SK-N-SH (cell line): ENCODE measurements around the gene CPT1B. TPM values are rescaled to one million over a fixed set of nuclear protein-coding genes. Genes with fewer than 3 reads are reported as not detected.
A peak's percentile ranks its signal among the peaks of the same experiment; 100 is the strongest.

Source experiments
- CTCF ChIA-PET: fragments of 300-600, 350-600 bp; formaldehyde crosslinking; extraction: SDS; loops from one replicate; lab custom pipeline; 2021; lab: Yijun Ruan, JAX
- POLR2A ChIA-PET: fragments of 350-600 bp; sonication (Branson Sonifier 250); formaldehyde crosslinking; extraction: SDS; loops from one replicate; lab custom pipeline; 2020; ENCODE audit warnings: antibody characterized with exemption, inconsistent platforms; lab: Yijun Ruan, JAX
- DNase-seq: peaks from one replicate; pipeline ENCODE4 v3.0.0; 2012
- H2AFZ ChIP-seq: fragments of 200-600 bp; sonication (generic); 2 replicates; pipeline ENCODE4 v1.8.1; 2016; ENCODE audit warnings: antibody characterized with exemption, mild to moderate bottlenecking, low read depth
- H3F3A ChIP-seq: fragments of 200-600 bp; sonication (generic); replicated peaks from 2 replicates; pipeline ENCODE3; 2016; ENCODE audit warnings: antibody characterized with exemption, mild to moderate bottlenecking; ENCODE audit not compliant: insufficient read depth
- H3K27ac ChIP-seq, 2 experiments: fragments of 200-500 bp in 1 of 2; fragments of 200-600 bp in 1 of 2; sonication (Bioruptor generic) in 1 of 2; sonication (generic), shearing (Covaris generic) in 1 of 2; 2 replicates each; pipeline versions ENCODE4 v1.5.1 to v1.6.1; 2014 to 2016; ENCODE audit warnings: low read depth in 2 of 2, inconsistent platforms in 1 of 2, low read length in 1 of 2, mild to moderate bottlenecking in 1 of 2, mixed read lengths in 1 of 2
- H3K27me3 ChIP-seq: fragments of 200-600 bp; sonication (generic), shearing (Covaris generic); 2 replicates; pipeline ENCODE4 v1.6.1; 2016; ENCODE audit warnings: mixed run types; ENCODE audit not compliant: insufficient read depth
- H3K36me3 ChIP-seq, 2 experiments: fragments of 200-500 bp in 1 of 2; fragments of 200-600 bp in 1 of 2; sonication (Bioruptor generic) in 1 of 2; sonication (generic) in 1 of 2; replicated peaks in 1 of 2; 2 replicates each; pipeline versions ENCODE3 to v1.5.1; 2014 to 2016; ENCODE audit warnings: low read length in 1 of 2, mild to moderate bottlenecking in 1 of 2; ENCODE audit not compliant: insufficient read depth in 2 of 2, control insufficient read depth in 1 of 2
- H3K4me1 ChIP-seq, 2 experiments: fragments of 200-500 bp in 1 of 2; fragments of 200-600 bp in 1 of 2; sonication (Bioruptor generic) in 1 of 2; sonication (generic), shearing (Covaris generic) in 1 of 2; 2 replicates each; pipeline versions ENCODE4 v1.5.1 to v1.6.1; 2014 to 2016; ENCODE audit warnings: low read depth in 1 of 2, low read length in 1 of 2, mixed run types in 1 of 2; ENCODE audit not compliant: insufficient read depth in 2 of 2, control insufficient read depth in 1 of 2
- H3K4me2 ChIP-seq: fragments of 200-600 bp; sonication (generic), shearing (Covaris generic); 2 replicates; pipeline ENCODE4 v1.6.1; 2017; ENCODE audit warnings: mixed run types
- H3K4me3 ChIP-seq, 2 experiments: fragments of 200-500 bp in 1 of 2; fragments of 200-600 bp in 1 of 2; sonication (Bioruptor generic) in 1 of 2; sonication (generic), shearing (Covaris generic) in 1 of 2; 2 replicates each; pipeline versions ENCODE4 v1.5.1 to v1.8.1; 2014 to 2016; ENCODE audit warnings: low read depth in 2 of 2, inconsistent platforms in 1 of 2, low read length in 1 of 2, mild to moderate bottlenecking in 1 of 2, mixed read lengths in 1 of 2, moderate library complexity in 1 of 2
- H3K79me2 ChIP-seq: fragments of 200-600 bp; sonication (generic); 2 replicates; pipeline ENCODE4 v1.8.1; 2017; ENCODE audit warnings: mild to moderate bottlenecking; ENCODE audit not compliant: insufficient read depth
- H3K9ac ChIP-seq: fragments of 200-600 bp; sonication (generic); 2 replicates; pipeline ENCODE4 v1.6.1; 2017; ENCODE audit warnings: mixed run types
- H3K9me2 ChIP-seq: fragments of 200-600 bp; sonication (generic); 2 replicates; pipeline ENCODE4 v1.6.1; 2017; ENCODE audit warnings: mixed run types
- H3K9me3 ChIP-seq: fragments of 200-600 bp; sonication (generic); 2 replicates; pipeline ENCODE4 v1.6.1; 2017; ENCODE audit warnings: mixed run types, mild to moderate bottlenecking, moderate library complexity
- H4K20me1 ChIP-seq: fragments of 200-600 bp; sonication (generic); 2 replicates; pipeline ENCODE4 v1.6.1; 2017; ENCODE audit warnings: mild to moderate bottlenecking, mixed run types; ENCODE audit not compliant: insufficient read depth
- FOSL2 ChIP-seq: IDR thresholded peaks from 2 replicates; pipeline ENCODE4 v1.4.0; 2012; ENCODE audit warnings: low read depth, mild to moderate bottlenecking, moderate library complexity, borderline replicate concordance
- FOXM1 ChIP-seq: IDR thresholded peaks from 2 replicates; pipeline ENCODE4 v1.4.0; 2012; ENCODE audit warnings: low read depth, mild to moderate bottlenecking
- GATA2 ChIP-seq: sonication (generic); formaldehyde crosslinking; IDR thresholded peaks from 2 replicates; pipeline ENCODE4 v1.5.0; 2020; ENCODE audit warnings: mild to moderate bottlenecking, missing genetic modification reagents
- JUND ChIP-seq: IDR thresholded peaks from 2 replicates; pipeline ENCODE4 v1.4.0; 2012
- NRF1 ChIP-seq: IDR thresholded peaks from 2 replicates; pipeline ENCODE4 v1.6.1; 2012; ENCODE audit warnings: low read depth, mild to moderate bottlenecking, low read length
- RAD21 ChIP-seq: IDR thresholded peaks from 2 replicates; pipeline ENCODE4 v1.6.1; 2012; ENCODE audit warnings: mild to moderate bottlenecking, low read length
- RFX5 ChIP-seq: IDR thresholded peaks from 2 replicates; pipeline ENCODE4 v1.6.1; 2012; ENCODE audit warnings: mild to moderate bottlenecking, improper control_type of control experiment, low read length
- RXRA ChIP-seq: IDR thresholded peaks from 2 replicates; pipeline ENCODE4 v1.4.0; 2012; ENCODE audit warnings: low read depth, mild to moderate bottlenecking, borderline replicate concordance
- TAF1 ChIP-seq: IDR thresholded peaks from 2 replicates; pipeline ENCODE4 v1.6.1; 2012; ENCODE audit warnings: low read depth, mild to moderate bottlenecking, low read length, moderate library complexity, borderline replicate concordance
- TCF12 ChIP-seq: IDR thresholded peaks from 2 replicates; pipeline ENCODE4 v1.4.0; 2012
- TEAD4 ChIP-seq: IDR thresholded peaks from 2 replicates; pipeline ENCODE4 v1.4.0; 2012; ENCODE audit warnings: mild to moderate bottlenecking, borderline replicate concordance; ENCODE audit not compliant: insufficient read depth
- WGBS: methylation state at CpG from one replicate; pipeline ENCODE4 v1.1.6; 2017; ENCODE audit warnings: low lambda C conversion rate; 5-methylcytosine and 5-hydroxymethylcytosine counted together
- polyA plus RNA-seq, 3 experiments: library from polyadenylated mRNA; depleted of rRNA; stranded (reverse); fragments of >200 nt; gene quantifications; 2 replicates each; pipeline ENCODE4 v1.2.3, GENCODE V29; 2012
- TF ChIP-seq, protein P1 (sequence below): fragments of 200-600 bp; sonication (generic); IDR thresholded peaks from 2 replicates; pipeline ENCODE4 v1.6.1; 2017; ENCODE audit warnings: antibody characterized with exemption, mild to moderate bottlenecking, moderate library complexity
- TF ChIP-seq, protein P2 (sequence below): IDR thresholded peaks from 2 replicates; pipeline ENCODE4; 2012
- TF ChIP-seq, protein P3 (sequence below): fragments of 150-350 bp; IDR thresholded peaks from 2 replicates; pipeline ENCODE4 v1.6.1; 2017; ENCODE audit warnings: antibody characterized with exemption, low read length, low read depth, borderline replicate concordance
- TF ChIP-seq, protein P4 (sequence below): IDR thresholded peaks from 2 replicates; pipeline ENCODE4 v1.4.0; 2012; ENCODE audit warnings: low read depth

Gene CPT1B
- polyA plus RNA-seq, 1 of the 3 experiments (the other 2 are of a cell fraction), result 33.2 TPM

DNA sequence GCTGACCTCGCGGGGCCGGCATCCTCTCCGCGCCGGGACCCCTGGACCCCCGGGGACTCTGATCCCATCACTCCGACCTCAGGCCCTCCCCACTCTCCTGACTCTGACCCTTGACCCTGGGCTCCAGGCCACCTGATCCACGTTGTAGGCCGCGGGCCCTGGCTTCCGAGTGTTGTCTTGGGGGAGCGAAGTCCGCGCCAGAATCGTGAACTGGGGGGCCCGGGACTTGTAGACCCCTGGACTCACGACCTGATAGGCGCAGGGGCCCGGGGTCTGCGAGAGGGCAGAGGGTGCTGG, 47.7 kb downstream of the CPT1B start (continued):
- TF ChIP-seq, protein P1, sequence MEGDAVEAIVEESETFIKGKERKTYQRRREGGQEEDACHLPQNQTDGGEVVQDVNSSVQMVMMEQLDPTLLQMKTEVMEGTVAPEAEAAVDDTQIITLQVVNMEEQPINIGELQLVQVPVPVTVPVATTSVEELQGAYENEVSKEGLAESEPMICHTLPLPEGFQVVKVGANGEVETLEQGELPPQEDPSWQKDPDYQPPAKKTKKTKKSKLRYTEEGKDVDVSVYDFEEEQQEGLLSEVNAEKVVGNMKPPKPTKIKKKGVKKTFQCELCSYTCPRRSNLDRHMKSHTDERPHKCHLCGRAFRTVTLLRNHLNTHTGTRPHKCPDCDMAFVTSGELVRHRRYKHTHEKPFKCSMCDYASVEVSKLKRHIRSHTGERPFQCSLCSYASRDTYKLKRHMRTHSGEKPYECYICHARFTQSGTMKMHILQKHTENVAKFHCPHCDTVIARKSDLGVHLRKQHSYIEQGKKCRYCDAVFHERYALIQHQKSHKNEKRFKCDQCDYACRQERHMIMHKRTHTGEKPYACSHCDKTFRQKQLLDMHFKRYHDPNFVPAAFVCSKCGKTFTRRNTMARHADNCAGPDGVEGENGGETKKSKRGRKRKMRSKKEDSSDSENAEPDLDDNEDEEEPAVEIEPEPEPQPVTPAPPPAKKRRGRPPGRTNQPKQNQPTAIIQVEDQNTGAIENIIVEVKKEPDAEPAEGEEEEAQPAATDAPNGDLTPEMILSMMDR, result no peak
- TF ChIP-seq, protein P2, sequence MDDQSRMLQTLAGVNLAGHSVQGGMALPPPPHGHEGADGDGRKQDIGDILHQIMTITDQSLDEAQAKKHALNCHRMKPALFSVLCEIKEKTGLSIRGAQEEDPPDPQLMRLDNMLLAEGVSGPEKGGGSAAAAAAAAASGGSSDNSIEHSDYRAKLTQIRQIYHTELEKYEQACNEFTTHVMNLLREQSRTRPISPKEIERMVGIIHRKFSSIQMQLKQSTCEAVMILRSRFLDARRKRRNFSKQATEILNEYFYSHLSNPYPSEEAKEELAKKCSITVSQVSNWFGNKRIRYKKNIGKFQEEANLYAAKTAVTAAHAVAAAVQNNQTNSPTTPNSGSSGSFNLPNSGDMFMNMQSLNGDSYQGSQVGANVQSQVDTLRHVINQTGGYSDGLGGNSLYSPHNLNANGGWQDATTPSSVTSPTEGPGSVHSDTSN, result no peak
- TF ChIP-seq FOXM1 (no peak), TAF1 (no peak), TCF12 (no peak), FOSL2 (no peak), RXRA (no peak)

DNA sequence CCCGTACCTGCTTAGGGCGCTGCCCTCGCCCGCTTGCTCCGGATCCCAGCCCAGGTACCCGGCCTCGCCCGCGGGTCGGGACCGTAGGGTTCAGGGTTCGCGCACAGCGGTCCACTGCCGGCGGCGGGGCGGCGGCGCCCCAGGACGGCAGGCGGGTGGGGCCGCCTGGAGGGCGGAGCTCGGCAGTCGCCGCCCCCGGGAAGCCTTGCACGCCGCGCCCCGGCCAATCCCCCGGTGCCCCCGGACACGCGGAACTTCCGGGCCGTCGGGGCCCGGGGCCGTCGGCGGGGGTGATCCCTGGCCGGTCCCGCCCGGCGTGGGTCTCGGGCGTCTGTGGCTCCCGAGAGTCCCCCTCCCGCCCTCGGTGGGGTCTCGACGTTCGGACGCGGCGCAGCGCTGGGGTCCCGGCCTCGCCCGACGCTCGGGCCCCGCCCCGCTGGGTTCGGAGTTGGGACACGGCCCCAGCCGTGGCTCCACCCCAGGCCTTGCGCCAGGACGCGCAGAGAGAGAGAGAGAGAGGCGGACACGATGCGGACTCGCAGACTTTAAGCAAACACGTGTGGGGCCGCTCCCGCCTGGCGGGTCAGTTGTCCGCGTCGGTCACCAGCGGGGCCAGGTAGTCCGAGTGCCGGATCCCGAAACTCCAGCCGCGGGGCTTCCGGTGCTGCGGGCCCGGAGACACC, 48.2 kb downstream of the CPT1B start, which contains the start of gene TYMP:
TYMP (minus strand) TSS at position 116 of the 683 bp plus-strand sequence. CDS start 303 bp downstream, outside the sequence.
- no peak for DNase-seq
- Histone ChIP-seq H3K36me3 (no peaks in the 10 kb centered on the region), H3K4me2 (peak within 1 kb of the TSS; percentile 92; the same call in 1 of the 2 replicates), H4K20me1 (no peaks in the 10 kb centered on the region), H3K9me3 (no peaks in the 10 kb centered on the region), H3K9ac (no peak within 1 kb of the TSS), H3K4me1 (peaks cover 0 to 21% of the 10 kb centered on the region in 2 experiments; a peak in 1 of 4 replicates), H2AFZ (no peak within 1 kb of the TSS), H3F3A (peaks cover 19% of the 10 kb centered on the region), H3K27ac (no peak within 1 kb of the TSS; a peak in 1 of 4 replicates), H3K9me2 (no peaks in the 10 kb centered on the region), H3K79me2 (no peaks in the 10 kb centered on the region), H3K27me3 (no peaks in the 10 kb centered on the region), H3K4me3 (no peak within 1 kb of the TSS; a peak in 2 of 4 replicates)
- POLR2A ChIA-PET, result no interaction called here
- WGBS, result 75% methylated on average over 31 of the region's 92 CpGs
- no peak for TF ChIP-seq TEAD4
- TF ChIP-seq, protein P3, sequence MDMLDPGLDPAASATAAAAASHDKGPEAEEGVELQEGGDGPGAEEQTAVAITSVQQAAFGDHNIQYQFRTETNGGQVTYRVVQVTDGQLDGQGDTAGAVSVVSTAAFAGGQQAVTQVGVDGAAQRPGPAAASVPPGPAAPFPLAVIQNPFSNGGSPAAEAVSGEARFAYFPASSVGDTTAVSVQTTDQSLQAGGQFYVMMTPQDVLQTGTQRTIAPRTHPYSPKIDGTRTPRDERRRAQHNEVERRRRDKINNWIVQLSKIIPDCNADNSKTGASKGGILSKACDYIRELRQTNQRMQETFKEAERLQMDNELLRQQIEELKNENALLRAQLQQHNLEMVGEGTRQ, result no peak
- TF ChIP-seq RAD21, result no peak
- TF ChIP-seq, protein P4, sequence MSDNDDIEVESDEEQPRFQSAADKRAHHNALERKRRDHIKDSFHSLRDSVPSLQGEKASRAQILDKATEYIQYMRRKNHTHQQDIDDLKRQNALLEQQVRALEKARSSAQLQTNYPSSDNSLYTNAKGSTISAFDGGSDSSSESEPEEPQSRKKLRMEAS, result no peak
- no peak for TF ChIP-seq FOXM1
- TF ChIP-seq GATA2 (CRISPR knock-in tag), result no peak
- TF ChIP-seq RFX5, result no peak
- no peak for TF ChIP-seq NRF1
- TF ChIP-seq JUND, result no peak
- CTCF ChIA-PET, result interaction anchor here (2.4 kb wide), 1 partner anchor 33 kb away, joined by 13 read pairs; the partner anchor contains the start of gene SYCE3
